Upper lobe of right lung (tissue), 1 donor: ENCODE results near the gene OR8A1. TPM values are rescaled to one million over a fixed set of nuclear protein-coding genes. Genes with fewer than 3 reads are reported as not detected.

Experiments used
- ATAC-seq: fragments of 200-7000 bp; cut with Tn5 transposase; one replicate; pipeline ENCODE4 v1.9.1; 2020; ENCODE audit warnings: mild to moderate bottlenecking, moderate library complexity
- DNase-seq: peaks from one replicate; pipeline ENCODE4 v3.0.0-alpha.2; 2020
- H3K27ac ChIP-seq: fragments of 200-600 bp; one replicate; pipeline ENCODE4 v1.8.0; 2022
- H3K27me3 ChIP-seq: fragments of 200-600 bp; one replicate; pipeline ENCODE4 v1.8.0; 2022; ENCODE audit warnings: mild to moderate bottlenecking
- H3K36me3 ChIP-seq: fragments of 200-600 bp; one replicate; pipeline ENCODE4 v1.8.0; 2022
- H3K4me1 ChIP-seq: fragments of 200-600 bp; one replicate; pipeline ENCODE4 v1.8.0; 2022
- H3K4me3 ChIP-seq: fragments of 200-600 bp; one replicate; pipeline ENCODE4 v1.8.0; 2022; ENCODE audit warnings: mild to moderate bottlenecking
- H3K9me3 ChIP-seq: fragments of 200-600 bp; one replicate; pipeline ENCODE4 v1.8.0; 2022
- intact Hi-C: fragments of 100-400 bp; cut with DNase I; formaldehyde crosslinking; loops from one replicate; pipeline ENCODE4 v1.11.0; 2022
- total RNA-seq: library from RNA; stranded (reverse); fragmentation: NEBNext Ultra II Directional; extraction: Animal tissue kit (Norgen Biotek cat#: 25700); gene quantifications from one replicate; pipeline ENCODE4 v1.2.1, GENCODE V29; 2021
- TF ChIP-seq, protein P1 (sequence below): fragments of 200-600 bp; IDR thresholded peaks from one replicate; pipeline ENCODE4 v1.8.0; 2022; ENCODE audit warnings: antibody characterized with exemption
- donor health status: DM: no; HTN: yes; CAD: no; lungs with severe emphysema.

Gene OR8A1
- total RNA-seq, 1 donor from 2014 or later: not detected

DNA sequence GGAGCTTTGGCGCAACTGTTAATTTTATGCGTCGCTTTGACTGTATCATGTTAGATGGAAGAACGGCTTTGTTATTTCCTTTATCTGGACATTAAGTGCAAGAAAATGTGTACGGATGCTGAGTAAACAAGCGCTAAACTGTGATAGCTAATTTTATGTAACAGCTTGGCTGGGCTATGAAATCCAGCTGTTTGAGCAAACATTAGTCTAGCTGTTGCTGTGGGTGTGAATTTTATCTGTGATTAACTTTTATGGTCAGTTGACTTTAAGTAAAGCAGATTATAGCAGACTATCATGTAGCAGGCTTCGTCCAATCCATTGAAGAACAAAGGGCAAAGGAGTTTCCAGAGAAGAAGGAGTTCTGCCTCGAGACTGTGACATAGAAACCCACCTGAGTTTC lies 14.0 kb downstream of the OR8A1 start:
- peaks cover 6% of the 10 kb centered on the region for H3K27me3 ChIP-seq
- no peaks in the 10 kb centered on the region for H3K9me3 ChIP-seq
- H3K27ac ChIP-seq: no peak overlapping the region
- DNase-seq (no peak), ATAC-seq (no peak)
- TF ChIP-seq, protein P1, sequence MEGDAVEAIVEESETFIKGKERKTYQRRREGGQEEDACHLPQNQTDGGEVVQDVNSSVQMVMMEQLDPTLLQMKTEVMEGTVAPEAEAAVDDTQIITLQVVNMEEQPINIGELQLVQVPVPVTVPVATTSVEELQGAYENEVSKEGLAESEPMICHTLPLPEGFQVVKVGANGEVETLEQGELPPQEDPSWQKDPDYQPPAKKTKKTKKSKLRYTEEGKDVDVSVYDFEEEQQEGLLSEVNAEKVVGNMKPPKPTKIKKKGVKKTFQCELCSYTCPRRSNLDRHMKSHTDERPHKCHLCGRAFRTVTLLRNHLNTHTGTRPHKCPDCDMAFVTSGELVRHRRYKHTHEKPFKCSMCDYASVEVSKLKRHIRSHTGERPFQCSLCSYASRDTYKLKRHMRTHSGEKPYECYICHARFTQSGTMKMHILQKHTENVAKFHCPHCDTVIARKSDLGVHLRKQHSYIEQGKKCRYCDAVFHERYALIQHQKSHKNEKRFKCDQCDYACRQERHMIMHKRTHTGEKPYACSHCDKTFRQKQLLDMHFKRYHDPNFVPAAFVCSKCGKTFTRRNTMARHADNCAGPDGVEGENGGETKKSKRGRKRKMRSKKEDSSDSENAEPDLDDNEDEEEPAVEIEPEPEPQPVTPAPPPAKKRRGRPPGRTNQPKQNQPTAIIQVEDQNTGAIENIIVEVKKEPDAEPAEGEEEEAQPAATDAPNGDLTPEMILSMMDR: no peak
- H3K4me1 ChIP-seq: no peaks in the 10 kb centered on the region
- H3K36me3 ChIP-seq: no peaks in the 10 kb centered on the region
- intact Hi-C loops: no loop called here
- H3K4me3 ChIP-seq: no peak overlapping the region

DNA sequence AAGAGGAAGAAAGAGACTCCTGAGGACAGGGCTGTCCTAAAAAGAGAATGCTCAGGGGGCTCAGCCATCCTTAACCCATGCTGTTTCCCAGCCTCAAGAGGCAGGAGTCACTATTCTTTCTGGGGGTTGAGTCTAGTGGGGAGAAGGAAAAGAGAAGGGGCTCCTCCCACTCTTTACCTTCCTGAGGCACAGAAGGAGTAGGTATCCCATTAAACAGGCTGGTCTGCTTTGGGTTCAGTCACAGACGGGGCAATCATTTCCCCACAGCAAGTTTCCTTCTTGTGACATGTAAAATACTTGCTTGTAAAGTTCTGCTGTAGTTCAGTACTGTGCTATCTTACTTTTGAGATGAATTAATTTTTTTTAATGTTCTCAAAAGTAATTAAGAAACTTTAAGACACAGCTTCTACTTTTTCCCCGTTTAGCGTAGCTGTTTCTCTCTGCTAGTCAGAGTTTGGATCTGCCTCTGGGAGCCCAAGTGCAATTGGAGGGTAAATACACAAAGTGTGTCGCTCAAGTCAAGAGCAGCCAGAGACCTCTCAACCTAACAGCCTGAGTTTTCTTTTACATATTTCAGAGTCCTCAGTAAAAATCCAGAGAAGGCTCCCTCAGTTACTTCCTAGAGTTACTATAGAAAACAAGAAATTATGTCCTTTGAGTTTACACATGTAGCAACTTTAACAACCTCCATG lies 15.0 kb downstream of the OR8A1 start:
- peak; percentile 58 for ATAC-seq
- H3K27me3 ChIP-seq: peaks cover 14% of the 10 kb centered on the region
- no peak for DNase-seq
- H3K9me3 ChIP-seq: no peaks in the 10 kb centered on the region
- H3K27ac ChIP-seq: no peak overlapping the region
- H3K36me3 ChIP-seq: no peaks in the 10 kb centered on the region
- intact Hi-C loops: no loop called here
- TF ChIP-seq, protein P1: no peak
- H3K4me3 ChIP-seq: no peak overlapping the region
- no peaks in the 10 kb centered on the region for H3K4me1 ChIP-seq

DNA sequence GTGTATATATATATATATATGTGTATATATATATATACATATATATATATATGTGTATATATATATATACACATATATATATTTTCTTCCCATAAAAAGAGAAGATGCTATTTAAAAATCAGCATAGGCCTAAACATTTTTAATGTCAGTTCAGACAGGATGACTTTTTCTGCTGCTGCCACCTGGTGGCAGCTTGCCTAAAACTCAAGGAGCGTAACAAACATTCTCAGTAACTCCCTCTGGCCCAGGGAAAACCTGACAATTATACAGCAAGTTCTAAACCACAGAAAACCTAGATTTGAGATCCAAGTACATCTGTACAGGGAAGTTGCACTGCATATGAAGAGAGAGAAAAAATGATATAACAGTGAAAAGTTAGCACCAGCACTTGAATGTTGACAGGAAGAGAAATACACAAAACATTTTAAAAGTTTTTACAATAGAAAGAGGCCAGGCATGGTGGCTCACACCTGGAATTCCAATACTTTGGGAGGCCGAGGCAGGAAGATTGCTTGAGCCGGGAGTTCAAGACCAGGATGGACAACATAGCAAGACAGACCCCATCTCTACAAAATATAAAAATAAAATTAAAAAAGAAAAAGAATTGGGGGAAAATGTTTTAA lies 16.6 kb downstream of the OR8A1 start:
- H3K4me3 ChIP-seq: no peak overlapping the region
- DNase-seq (peak; percentile 70), ATAC-seq (peak; percentile 71)
- no peaks in the 10 kb centered on the region for H3K9me3 ChIP-seq
- TF ChIP-seq, protein P1: peak; percentile 67
- H3K4me1 ChIP-seq: no peaks in the 10 kb centered on the region
- intact Hi-C loops: no loop called here
- no peak overlapping the region for H3K27ac ChIP-seq
- H3K36me3 ChIP-seq: no peaks in the 10 kb centered on the region
- H3K27me3 ChIP-seq: peaks cover 14% of the 10 kb centered on the region

DNA sequence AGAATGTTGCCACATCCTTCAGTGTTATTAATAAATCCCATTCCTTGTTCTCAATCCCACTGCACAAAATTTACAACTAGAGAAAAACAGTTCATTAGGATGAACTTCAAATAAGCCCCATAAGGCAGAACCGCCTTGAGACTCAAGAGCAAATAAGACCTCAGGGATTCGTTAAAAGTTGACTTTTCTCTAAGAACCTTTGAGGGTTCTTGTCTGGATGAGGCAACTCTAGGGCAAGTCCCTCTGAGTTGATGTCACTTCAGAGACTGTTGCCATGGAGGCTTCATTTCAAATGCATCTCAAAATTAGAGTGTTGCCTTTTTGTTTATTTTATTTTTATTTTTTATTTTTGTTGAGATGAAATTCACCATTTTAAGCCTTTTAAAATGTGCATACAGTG lies 21.6 kb downstream of the OR8A1 start:
- DNase-seq: no peak
- Histone ChIP-seq H3K4me3 (no peak overlapping the region), H3K4me1 (no peaks in the 10 kb centered on the region), H3K27me3 (peaks cover 21% of the 10 kb centered on the region), H3K9me3 (no peaks in the 10 kb centered on the region), H3K36me3 (no peaks in the 10 kb centered on the region), H3K27ac (no peak overlapping the region)
- ATAC-seq: peak; percentile 47
- TF ChIP-seq, protein P1: no peak
- intact Hi-C loops: no loop called here

DNA sequence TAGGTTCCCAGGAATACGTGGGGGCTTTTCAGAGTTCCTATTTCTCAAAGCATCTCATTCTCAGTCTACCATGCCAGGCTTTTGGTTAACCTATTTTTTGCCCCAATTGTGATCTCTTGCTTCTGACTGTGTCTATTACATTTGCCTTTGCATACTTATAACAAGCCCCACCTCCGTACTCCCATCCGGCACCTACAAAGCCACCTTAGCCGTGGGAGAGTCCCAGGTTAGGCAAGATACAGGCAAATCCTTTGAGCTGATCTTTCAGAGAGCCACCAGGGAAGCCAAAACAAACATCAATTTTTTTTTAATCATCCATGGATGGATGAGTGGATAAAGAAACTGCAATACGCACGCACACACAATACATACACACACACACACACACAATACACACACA lies 22.8 kb downstream of the OR8A1 start:
- H3K4me1 ChIP-seq: no peaks in the 10 kb centered on the region
- no peaks in the 10 kb centered on the region for H3K36me3 ChIP-seq
- intact Hi-C loops: no loop called here
- no peak overlapping the region for H3K4me3 ChIP-seq
- ATAC-seq: peak; percentile 47
- H3K27ac ChIP-seq: no peak overlapping the region
- DNase-seq: no peak
- no peaks in the 10 kb centered on the region for H3K9me3 ChIP-seq
- TF ChIP-seq, protein P1: no peak
- H3K27me3 ChIP-seq: peaks cover 16% of the 10 kb centered on the region
